Hepatocyte (in vitro differentiated cells): ENCODE data around the gene TNS4. TPM values are rescaled to one million over a fixed set of nuclear protein-coding genes. Genes with fewer than 3 reads are reported as not detected.
A peak's percentile ranks its signal among the peaks of the same experiment; 100 is the strongest.

Experiments used
- DNase-seq: peaks from one replicate; pipeline ENCODE4 v3.0.0-alpha.2; 2016; ENCODE audit warnings: low spot score
- H2AFZ ChIP-seq: fragments of 200-600 bp; sonication (generic); 2 replicates; pipeline ENCODE4 v1.6.0; 2016; ENCODE audit warnings: antibody characterized with exemption, mild to moderate bottlenecking
- H3K27ac ChIP-seq: fragments of 200-600 bp; sonication (generic); 2 replicates; pipeline ENCODE4 v1.5.1; 2016; ENCODE audit warnings: mild to moderate bottlenecking
- H3K27me3 ChIP-seq: fragments of 200-600 bp; sonication (generic); 2 replicates; pipeline ENCODE4 v1.6.1; 2016
- H3K36me3 ChIP-seq: fragments of 200-600 bp; sonication (generic); replicated peaks from 2 replicates; pipeline ENCODE4 v1.5.1; 2016; ENCODE audit warnings: low read depth; ENCODE audit not compliant: insufficient read depth
- H3K4me1 ChIP-seq: fragments of 200-600 bp; sonication (generic); 2 replicates; pipeline ENCODE4 v1.5.1; 2016; ENCODE audit warnings: mild to moderate bottlenecking, moderate library complexity; ENCODE audit not compliant: insufficient read depth
- H3K4me2 ChIP-seq: fragments of 200-600 bp; sonication (generic); 2 replicates; pipeline ENCODE4 v1.6.0; 2016
- H3K4me3 ChIP-seq: fragments of 200-600 bp; sonication (generic); 2 replicates; pipeline ENCODE4 v1.5.1; 2016; ENCODE audit warnings: mild to moderate bottlenecking
- H3K79me2 ChIP-seq: fragments of 200-600 bp; sonication (generic); 2 replicates; pipeline ENCODE4 v1.6.0; 2017; ENCODE audit warnings: mild to moderate bottlenecking
- H3K9me2 ChIP-seq: fragments of 200-600 bp; sonication (generic); replicated peaks from 2 replicates; pipeline ENCODE4 v1.6.0; 2017; ENCODE audit warnings: mild to moderate bottlenecking; ENCODE audit not compliant: insufficient read depth
- H3K9me3 ChIP-seq: fragments of 200-600 bp; sonication (generic); 2 replicates; pipeline ENCODE4 v1.5.1; 2016; ENCODE audit warnings: low read depth, mild to moderate bottlenecking
- H4K20me1 ChIP-seq: fragments of 200-600 bp; sonication (generic); 2 replicates; pipeline ENCODE4 v1.6.0; 2016; ENCODE audit warnings: mild to moderate bottlenecking; ENCODE audit not compliant: insufficient read depth, poor library complexity, severe bottlenecking
- CTCF ChIP-seq: fragments of 200-600 bp; sonication (generic); IDR thresholded peaks from 2 replicates; pipeline ENCODE4 v1.5.1; 2016; ENCODE audit warnings: antibody characterized with exemption, mild to moderate bottlenecking; ENCODE audit not compliant: poor library complexity
- EZH2 ChIP-seq: fragments of 200-600 bp; sonication (generic); IDR thresholded peaks from 2 replicates; pipeline ENCODE4 v1.6.1; 2016; ENCODE audit warnings: antibody characterized with exemption, mild to moderate bottlenecking, borderline replicate concordance
- EZH2phosphoT487 ChIP-seq: fragments of 200-600 bp; sonication (generic); IDR thresholded peaks from one replicate; pipeline ENCODE4 v1.6.1; 2018; ENCODE audit warnings: antibody characterized with exemption, mild to moderate bottlenecking, low read depth, moderate library complexity; ENCODE audit not compliant: unreplicated experiment, severe bottlenecking
- WGBS: methylation state at CpG from one replicate; pipeline ENCODE4 v1.1.6; 2016; ENCODE audit warnings: low lambda C conversion rate; ENCODE audit errors: missing lambda C conversion rate; 5-methylcytosine and 5-hydroxymethylcytosine counted together
- polyA plus RNA-seq: library from polyadenylated mRNA; unstranded; fragments of >200 nt; fragmentation: Nextera tagmentation; extraction: Ambion mirVana; gene quantifications from 2 replicates; pipeline ENCODE4 v1.2.1, GENCODE V29; 2016
- total RNA-seq: library from RNA; depleted of rRNA; stranded (reverse); fragments of >200 nt; gene quantifications from 2 replicates; pipeline ENCODE4 v1.2.3, GENCODE V29; 2014

The TNS4 gene
- total and polyA plus RNA-seq, 2 experiments from 2014 or later: 0.07 TPM; not detected in 1

GRCh38 chr17:40471846-40472732 lies 29.3 kb downstream of the TNS4 start:
- Histone ChIP-seq H3K9me3 (no peaks in the 10 kb centered on the region), H3K79me2 (no peaks in the 10 kb centered on the region), H3K4me3 (no peak overlapping the region), H2AFZ (no peak overlapping the region), H3K36me3 (no peaks in the 10 kb centered on the region), H3K4me2 (no peak overlapping the region), H3K27me3 (no peaks in the 10 kb centered on the region), H3K4me1 (peaks cover 11% of the 10 kb centered on the region), H3K27ac (peak overlapping the region; percentile 75), H4K20me1 (no peaks in the 10 kb centered on the region), H3K9me2 (no peaks in the 10 kb centered on the region)
- 81% methylated on average over 6 of the region's 6 CpGs for WGBS
- no peak for TF ChIP-seq EZH2
- no peak for TF ChIP-seq CTCF
- TF ChIP-seq EZH2phosphoT487: no peak
- DNase-seq: no peak

GRCh38 chr17:40470932-40471828 lies 30.2 kb downstream of the TNS4 start:
- TF ChIP-seq EZH2phosphoT487 (no peak), EZH2 (no peak), CTCF (no peak)
- H3K4me2 ChIP-seq: no peak overlapping the region
- peaks cover 11% of the 10 kb centered on the region for H3K4me1 ChIP-seq
- H3K27me3 ChIP-seq: no peaks in the 10 kb centered on the region
- H3K79me2 ChIP-seq: no peaks in the 10 kb centered on the region
- no peaks in the 10 kb centered on the region for H3K9me2 ChIP-seq
- no peaks in the 10 kb centered on the region for H3K9me3 ChIP-seq
- no peaks in the 10 kb centered on the region for H4K20me1 ChIP-seq
- H2AFZ ChIP-seq: no peak overlapping the region
- DNase-seq: peak; percentile 52
- H3K36me3 ChIP-seq: no peaks in the 10 kb centered on the region
- peak overlapping the region; percentile 75 for H3K27ac ChIP-seq
- H3K4me3 ChIP-seq: no peak overlapping the region
- 74% methylated on average over 17 of the region's 17 CpGs for WGBS

GRCh38 chr17:40469805-40470675 lies 31.4 kb downstream of the TNS4 start:
- Histone ChIP-seq H4K20me1 (no peaks in the 10 kb centered on the region), H3K36me3 (no peaks in the 10 kb centered on the region), H3K79me2 (no peaks in the 10 kb centered on the region), H3K9me3 (no peaks in the 10 kb centered on the region), H3K27me3 (no peaks in the 10 kb centered on the region), H3K4me3 (no peak overlapping the region), H2AFZ (no peak overlapping the region), H3K27ac (no peak overlapping the region), H3K9me2 (no peaks in the 10 kb centered on the region), H3K4me2 (no peak overlapping the region), H3K4me1 (peaks cover 5% of the 10 kb centered on the region)
- DNase-seq: no peak
- WGBS: 90% methylated on average over 4 of the region's 4 CpGs
- no peak for TF ChIP-seq CTCF
- no peak for TF ChIP-seq EZH2phosphoT487
- no peak for TF ChIP-seq EZH2
